Upper lobe of right lung (tissue), 1 donor: ENCODE measurements around the gene SEMA3B. TPM values are rescaled to one million over a fixed set of nuclear protein-coding genes. Genes with fewer than 3 reads are reported as not detected.

Experiments
- ATAC-seq: fragments of 200-7000 bp; cut with Tn5 transposase; one replicate; pipeline ENCODE4 v1.9.1; 2020; ENCODE audit warnings: mild to moderate bottlenecking, moderate library complexity
- DNase-seq: peaks from one replicate; pipeline ENCODE4 v3.0.0-alpha.2; 2020
- H3K27ac ChIP-seq: fragments of 200-600 bp; one replicate; pipeline ENCODE4 v1.8.0; 2022
- H3K27me3 ChIP-seq: fragments of 200-600 bp; one replicate; pipeline ENCODE4 v1.8.0; 2022; ENCODE audit warnings: mild to moderate bottlenecking
- H3K36me3 ChIP-seq: fragments of 200-600 bp; one replicate; pipeline ENCODE4 v1.8.0; 2022
- H3K4me1 ChIP-seq: fragments of 200-600 bp; one replicate; pipeline ENCODE4 v1.8.0; 2022
- H3K4me3 ChIP-seq: fragments of 200-600 bp; one replicate; pipeline ENCODE4 v1.8.0; 2022; ENCODE audit warnings: mild to moderate bottlenecking
- H3K9me3 ChIP-seq: fragments of 200-600 bp; one replicate; pipeline ENCODE4 v1.8.0; 2022
- CTCF ChIP-seq: fragments of 200-600 bp; IDR thresholded peaks from one replicate; pipeline ENCODE4 v1.8.0; 2022; ENCODE audit warnings: antibody characterized with exemption
- intact Hi-C: fragments of 100-400 bp; cut with DNase I; formaldehyde crosslinking; loops from one replicate; pipeline ENCODE4 v1.11.0; 2022
- total RNA-seq: library from RNA; stranded (reverse); fragmentation: NEBNext Ultra II Directional; extraction: Animal tissue kit (Norgen Biotek cat#: 25700); gene quantifications from one replicate; pipeline ENCODE4 v1.2.1, GENCODE V29; 2021
- donor health status: DM: no; HTN: yes; CAD: no; lungs with severe emphysema.

Gene SEMA3B
- total RNA-seq, 1 donor from 2014 or later, result 120 TPM

GRCh38 chr3:50256978-50257890 is 11.7 kb upstream of the SEMA3B start:
- peak overlapping the region; percentile 66 for H3K27ac ChIP-seq
- DNase-seq, result no peak
- TF ChIP-seq CTCF, result peak; percentile 54
- no peak for ATAC-seq
- H3K36me3 ChIP-seq, result peaks cover 69% of the 10 kb centered on the region
- peaks cover 39% of the 10 kb centered on the region for H3K4me1 ChIP-seq
- H3K27me3 ChIP-seq, result no peaks in the 10 kb centered on the region
- no peak overlapping the region for H3K4me3 ChIP-seq
- intact Hi-C loops, result no loop called here
- H3K9me3 ChIP-seq, result no peaks in the 10 kb centered on the region

- Histone ChIP-seq H3K9me3 (no peaks in the 10 kb centered on the region), H3K27me3 (no peaks in the 10 kb centered on the region), H3K4me1 (peaks cover 34% of the 10 kb centered on the region), H3K27ac (peak overlapping the region; percentile 96), H3K36me3 (peaks cover 60% of the 10 kb centered on the region), H3K4me3 (no peak overlapping the region)
- intact Hi-C loops, result no loop called here
- no peak for TF ChIP-seq CTCF
- ATAC-seq, result no peak
- DNase-seq, result no peak
Observed at GRCh38 chr3:50258029-50258680, 10.8 kb upstream of the SEMA3B start.

DNA sequence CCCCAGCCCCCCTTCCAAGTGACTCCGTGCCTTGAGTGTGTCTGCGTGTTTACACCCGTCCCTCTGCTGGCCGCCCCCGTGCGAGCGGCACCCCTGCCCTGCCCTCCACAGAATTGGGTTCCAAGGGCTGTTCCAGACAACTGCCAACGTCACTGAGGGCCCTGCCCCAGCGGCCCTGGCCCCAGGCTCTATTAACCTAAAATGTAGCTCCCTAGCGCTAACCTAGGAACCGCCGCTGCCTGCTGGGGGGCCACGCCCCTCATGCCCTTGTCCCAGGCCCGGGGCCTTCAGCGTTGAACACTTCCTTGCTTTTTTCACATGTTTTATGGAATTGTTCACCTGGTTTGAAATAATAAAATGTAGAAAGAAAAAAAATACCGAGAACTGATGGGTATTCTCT is 10.0 kb upstream of the SEMA3B start:
- ATAC-seq (no peak), DNase-seq (no peak)
- Histone ChIP-seq H3K4me1 (peaks cover 40% of the 10 kb centered on the region), H3K4me3 (no peak overlapping the region), H3K9me3 (no peaks in the 10 kb centered on the region), H3K27ac (peak overlapping the region; percentile 96), H3K36me3 (peaks cover 51% of the 10 kb centered on the region), H3K27me3 (no peaks in the 10 kb centered on the region)
- intact Hi-C loops, result no loop called here
- TF ChIP-seq CTCF, result no peak

GRCh38 chr3:50259432-50260026 is 9.4 kb upstream of the SEMA3B start:
- ATAC-seq, result no peak
- DNase-seq, result no peak
- Histone ChIP-seq H3K27ac (peak overlapping the region; percentile 96), H3K9me3 (no peaks in the 10 kb centered on the region), H3K36me3 (peaks cover 46% of the 10 kb centered on the region), H3K4me1 (peaks cover 40% of the 10 kb centered on the region), H3K27me3 (no peaks in the 10 kb centered on the region), H3K4me3 (peak overlapping the region; percentile 66)
- intact Hi-C loops, result no loop called here
- no peak for TF ChIP-seq CTCF

DNA sequence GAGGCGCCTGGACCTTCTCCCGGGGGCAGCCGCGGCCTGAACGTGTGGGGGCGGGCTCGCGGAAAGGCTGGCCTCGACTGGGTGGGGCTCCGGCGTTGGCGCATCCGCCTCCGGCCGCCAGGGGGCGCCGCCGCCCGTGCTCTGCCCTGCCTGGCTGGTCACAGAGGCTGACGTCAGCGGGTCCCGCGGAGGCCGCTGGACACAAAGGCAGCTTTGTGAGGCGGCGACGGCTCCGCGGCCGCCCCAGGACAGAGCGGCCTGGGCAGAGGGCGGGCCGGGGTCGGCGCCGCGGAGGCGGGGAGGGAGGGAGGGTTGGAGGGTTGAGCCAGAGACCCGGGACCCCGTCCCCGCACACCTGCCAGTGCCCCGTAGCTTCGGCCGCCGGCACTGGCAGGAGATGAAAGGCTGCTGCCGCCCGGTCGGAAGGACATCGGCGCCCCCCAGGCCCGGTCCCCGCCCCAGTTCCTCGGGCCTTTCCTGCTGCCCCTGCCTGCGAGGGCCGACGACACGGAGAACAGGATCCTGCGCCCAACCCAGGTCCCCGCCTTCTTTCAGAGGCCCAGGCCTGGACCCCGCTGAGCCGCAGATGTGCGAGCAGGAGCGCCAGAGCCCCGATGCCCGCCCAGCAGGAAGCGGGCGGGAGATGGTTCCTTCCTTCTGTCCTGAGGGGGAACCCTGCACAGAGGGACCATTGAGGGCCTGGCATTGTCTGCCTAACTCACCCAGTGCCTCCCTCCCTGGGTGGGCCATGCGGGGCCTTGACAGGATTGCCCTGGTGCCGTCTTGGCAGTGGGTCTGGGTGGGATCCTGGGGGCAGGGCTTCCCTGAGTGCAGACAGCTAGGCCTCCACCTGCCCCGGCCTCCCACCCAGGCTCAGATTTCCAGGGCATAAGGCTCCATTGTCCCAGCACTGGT is 8.7 kb upstream of the SEMA3B start:
- peak; percentile 97 for DNase-seq
- peak; percentile 95 for TF ChIP-seq CTCF
- H3K36me3 ChIP-seq, result peaks cover 40% of the 10 kb centered on the region
- no peaks in the 10 kb centered on the region for H3K9me3 ChIP-seq
- peaks cover 44% of the 10 kb centered on the region for H3K4me1 ChIP-seq
- peak; percentile 85 for ATAC-seq
- no peaks in the 10 kb centered on the region for H3K27me3 ChIP-seq
- H3K27ac ChIP-seq, result peak overlapping the region; percentile 96
- H3K4me3 ChIP-seq, result peak overlapping the region; percentile 66
- intact Hi-C loops, result no loop called here
